H9 (cell line): ENCODE data around the gene RAPGEF3. TPM values are rescaled to one million over a fixed set of nuclear protein-coding genes. Genes with fewer than 3 reads are reported as not detected.

Source experiments
- DNase-seq: peaks from one replicate; pipeline ENCODE4 v3.0.0-alpha.2; 2017
- H2AFZ ChIP-seq: one replicate; pipeline ENCODE4 v1.6.1; 2013; ENCODE audit warnings: mild to moderate bottlenecking, low read length, control low read depth, moderate library complexity
- H2AK5ac ChIP-seq: 2 replicates; pipeline ENCODE4 v1.6.1; 2013; ENCODE audit warnings: low read length, control low read depth, mixed read lengths; ENCODE audit not compliant: insufficient read length
- H2BK120ac ChIP-seq: one replicate; pipeline ENCODE4 v1.6.1; 2013; ENCODE audit warnings: low read depth, mild to moderate bottlenecking, low read length, control low read depth, inconsistent platforms; ENCODE audit not compliant: poor library complexity, severe bottlenecking
- H2BK12ac ChIP-seq: 2 replicates; pipeline ENCODE4 v1.6.1; 2013; ENCODE audit warnings: low read length, control low read depth, mixed read lengths, low read depth; ENCODE audit not compliant: insufficient read length
- H2BK15ac ChIP-seq: 2 replicates; pipeline ENCODE4 v1.6.1; 2013; ENCODE audit warnings: low read depth, low read length, control low read depth
- H2BK20ac ChIP-seq: one replicate; pipeline ENCODE4 v1.6.1; 2013; ENCODE audit warnings: low read depth, mild to moderate bottlenecking, low read length, control low read depth, inconsistent platforms; ENCODE audit not compliant: poor library complexity, severe bottlenecking
- H2BK5ac ChIP-seq: 2 replicates; pipeline ENCODE4 v1.6.1; 2013; ENCODE audit warnings: low read length, control low read depth, mixed read lengths; ENCODE audit not compliant: insufficient read length
- H3K14ac ChIP-seq: 2 replicates; pipeline ENCODE4 v1.6.1; 2013; ENCODE audit warnings: low read length, control low read depth; ENCODE audit not compliant: insufficient read depth
- H3K18ac ChIP-seq: 2 replicates; pipeline ENCODE4 v1.6.1; 2013; ENCODE audit warnings: low read depth, mild to moderate bottlenecking, mixed read lengths, low read length, control low read depth; ENCODE audit not compliant: insufficient read length
- H3K23ac ChIP-seq: 2 replicates; pipeline ENCODE4 v1.6.1; 2013; ENCODE audit warnings: low read length, control low read depth, mixed read lengths, low read depth; ENCODE audit not compliant: insufficient read length
- H3K23me2 ChIP-seq: 2 replicates; pipeline ENCODE4 v1.6.1; 2013; ENCODE audit warnings: low read depth, mild to moderate bottlenecking, mixed read lengths, low read length, control low read depth; ENCODE audit not compliant: insufficient read length, poor library complexity, severe bottlenecking
- H3K27ac ChIP-seq: 2 replicates; pipeline ENCODE4 v1.5.1; 2013; ENCODE audit warnings: low read length, control low read depth, mixed read lengths, low read depth; ENCODE audit not compliant: insufficient read length
- H3K27me3 ChIP-seq: 2 replicates; pipeline ENCODE4 v1.6.1; 2013; ENCODE audit warnings: low read length, control low read depth, inconsistent platforms; ENCODE audit not compliant: insufficient read depth
- H3K4ac ChIP-seq: 2 replicates; pipeline ENCODE4 v1.6.1; 2013; ENCODE audit warnings: low read depth, mild to moderate bottlenecking, control low read depth, inconsistent platforms, low read length, moderate library complexity
- H3K4me1 ChIP-seq: 2 replicates; pipeline ENCODE4 v1.6.1; 2013; ENCODE audit warnings: low read length, control low read depth, inconsistent platforms; ENCODE audit not compliant: insufficient read depth
- H3K4me2 ChIP-seq: 2 replicates; pipeline ENCODE4 v1.6.1; 2013; ENCODE audit warnings: low read length, control low read depth, mixed read lengths; ENCODE audit not compliant: insufficient read length, insufficient read depth
- H3K56ac ChIP-seq: 2 replicates; pipeline ENCODE4 v1.6.1; 2013; ENCODE audit warnings: low read depth, mild to moderate bottlenecking, mixed read lengths, low read length, control low read depth; ENCODE audit not compliant: insufficient read length
- H3K79me1 ChIP-seq: 2 replicates; pipeline ENCODE4 v1.6.1; 2013; ENCODE audit warnings: low read depth, mild to moderate bottlenecking, moderate library complexity, low read length, control low read depth, inconsistent platforms; ENCODE audit not compliant: insufficient read depth, poor library complexity, severe bottlenecking
- H3K79me2 ChIP-seq: 2 replicates; pipeline ENCODE4 v1.6.1; 2013; ENCODE audit warnings: low read length, control low read depth, inconsistent platforms; ENCODE audit not compliant: insufficient read depth
- H3K9ac ChIP-seq: 2 replicates; pipeline ENCODE4 v1.6.1; 2013; ENCODE audit warnings: low read length, control low read depth, mixed read lengths; ENCODE audit not compliant: insufficient read length; ENCODE audit errors: extremely low read depth
- H3K9me3 ChIP-seq: one replicate; pipeline ENCODE4 v1.6.1; 2013; ENCODE audit warnings: low read depth, low read length, inconsistent platforms; ENCODE audit not compliant: control insufficient read depth
- H3T11ph ChIP-seq: one replicate; pipeline ENCODE4 v1.6.1; 2013; ENCODE audit warnings: mild to moderate bottlenecking, low read length, control low read depth, inconsistent platforms
- H4K20me1 ChIP-seq: one replicate; pipeline ENCODE4 v1.6.1; 2013; ENCODE audit not compliant: control insufficient read depth, insufficient read length, insufficient read depth
- H4K5ac ChIP-seq: 2 replicates; pipeline ENCODE4 v1.6.1; 2013; ENCODE audit warnings: low read depth, mild to moderate bottlenecking, mixed read lengths, low read length, control low read depth; ENCODE audit not compliant: insufficient read length
- H4K8ac ChIP-seq: replicated peaks from 2 replicates; pipeline ENCODE4 v1.6.1; 2013; ENCODE audit warnings: low read length, control low read depth, mixed read lengths, low read depth; ENCODE audit not compliant: insufficient read length
- H4K91ac ChIP-seq: 2 replicates; pipeline ENCODE4 v1.6.1; 2013; ENCODE audit warnings: low read depth, mild to moderate bottlenecking, moderate library complexity, mixed read lengths, low read length, control low read depth; ENCODE audit not compliant: insufficient read length
- H3K27ac Mint-ChIP-seq, 3 experiments: 2 replicates in 2 of 3; 3 replicates in 1 of 3; pipeline ENCODE4 v1.8.0; 2020 to 2021; ENCODE audit warnings: mixed read lengths in 3 of 3, mild to moderate bottlenecking in 1 of 3, moderate library complexity in 1 of 3
- H3K27me3 Mint-ChIP-seq: 2 replicates; pipeline ENCODE4 v1.8.0; 2021; ENCODE audit warnings: low read depth, mild to moderate bottlenecking, moderate library complexity, mixed read lengths
- H3K36me3 Mint-ChIP-seq, 3 experiments: 2 replicates in 2 of 3; 3 replicates in 1 of 3; pipeline ENCODE4 v1.8.0; 2020 to 2021; ENCODE audit warnings: low read depth in 3 of 3, mixed read lengths in 3 of 3; ENCODE audit not compliant: insufficient read depth in 1 of 3
- H3K4me1 Mint-ChIP-seq, 2 experiments: 2 replicates each; pipeline ENCODE4 v1.8.0; 2020; ENCODE audit warnings: mixed read lengths in 2 of 2
- H3K4me3 Mint-ChIP-seq, 2 experiments: 2 replicates in 1 of 2; 3 replicates in 1 of 2; pipeline ENCODE4 v1.8.0; 2020 to 2021; ENCODE audit warnings: mild to moderate bottlenecking in 2 of 2, mixed read lengths in 2 of 2, moderate library complexity in 1 of 2
- H3K9me3 Mint-ChIP-seq, 2 experiments: 2 replicates in 1 of 2; 3 replicates in 1 of 2; pipeline ENCODE4 v1.8.0; 2020; ENCODE audit warnings: mild to moderate bottlenecking in 2 of 2, mixed read lengths in 2 of 2, moderate library complexity in 1 of 2
- CTCF ChIP-seq: fragments of 200-600 bp; sonication (generic); conservative IDR thresholded peaks from 3 replicates; pipeline ENCODE4 v1.8.0; 2021; ENCODE audit warnings: antibody characterized with exemption, mild to moderate bottlenecking
- WGBS: extraction: QIAGEN DNeasy Blood & Tissue Kit; methylation state at CpG from one replicate; pipeline ENCODE4 v1.1.7; 2013; ENCODE audit warnings: missing lambda C conversion rate, low lambda C conversion rate, mixed read lengths; ENCODE audit not compliant: insufficient read length; ENCODE audit errors: extremely low coverage; 5-methylcytosine and 5-hydroxymethylcytosine counted together
- total RNA-seq: library from RNA; stranded (reverse); gene quantifications from 2 replicates; pipeline ENCODE4 v1.2.1, GENCODE V29; 2021

The RAPGEF3 gene
- total RNA-seq, 1 experiment from 2014 or later = 7.4 TPM

- no peak overlapping the region for H3T11ph ChIP-seq
- H4K8ac ChIP-seq = no peak overlapping the region
- DNase-seq = peak; percentile 94
- no peak overlapping the region for H3K4me3 Mint-ChIP-seq
- H3K9me3 Mint-ChIP-seq = no peaks in the 10 kb centered on the region
- H3K23ac ChIP-seq = no peak overlapping the region
- no peak overlapping the region for H2BK12ac ChIP-seq
- no peak overlapping the region for H3K14ac ChIP-seq
- WGBS = no CpG with 5 or more reads among the region's 10 CpGs
- H3K23me2 ChIP-seq = no peaks in the 10 kb centered on the region
- H3K18ac ChIP-seq = no peak overlapping the region
- no peak overlapping the region for H4K5ac ChIP-seq
- no peak overlapping the region for H2BK5ac ChIP-seq
- H3K4me1 Mint-ChIP-seq = peaks cover 26 to 37% of the 10 kb centered on the region in 2 experiments
- no peaks in the 10 kb centered on the region for H3K79me2 ChIP-seq
- H4K91ac ChIP-seq = no peak overlapping the region
- H3K36me3 Mint-ChIP-seq = peaks cover 0 to 5% (median 2%) of the 10 kb centered on the region in 3 experiments; a peak in 3 of 7 replicates
- H3K9ac ChIP-seq = no peak overlapping the region
- no peak overlapping the region for H3K4ac ChIP-seq
- no peak overlapping the region for H3K4me2 ChIP-seq
- peak; percentile 91 for TF ChIP-seq CTCF
- H3K9me3 ChIP-seq = no peaks in the 10 kb centered on the region
- H3K27ac Mint-ChIP-seq = peak overlapping the region in 1 of 3 experiments; percentile 68; a peak in 1 of 7 replicates
- H3K79me1 ChIP-seq = no peaks in the 10 kb centered on the region
- no peak overlapping the region for H2AK5ac ChIP-seq
- no peak overlapping the region for H2BK20ac ChIP-seq
- H2BK15ac ChIP-seq = no peak overlapping the region
- H3K56ac ChIP-seq = no peak overlapping the region
- H2AFZ ChIP-seq = no peak overlapping the region
- peaks cover 7% of the 10 kb centered on the region for H3K27me3 Mint-ChIP-seq
- H4K20me1 ChIP-seq = no peaks in the 10 kb centered on the region
- H3K27ac ChIP-seq = no peak overlapping the region
- H3K4me1 ChIP-seq = peaks cover 4% of the 10 kb centered on the region; the same call in 1 of the 2 replicates
- H3K27me3 ChIP-seq = no peaks in the 10 kb centered on the region
- no peak overlapping the region for H2BK120ac ChIP-seq
These were observed 14.6 kb downstream of the RAPGEF3 start for GRCh38 chr12:47744005-47744651.
